H54 (cell line): ENCODE measurements around the gene ANXA6.

ENCODE experiments used
- DNase-seq: peaks from one replicate; pipeline ENCODE4 v3.0.0; 2011; ENCODE audit warnings: low spot score, mixed read lengths; ENCODE audit not compliant: insufficient read length
- FAIRE-seq: peaks from 3 replicates; lab custom pipeline; 2011; peaks lifted over from hg19 to GRCh38; lab: Jason Lieb, UNC
- POLR2A ChIP-seq: IDR thresholded peaks from 2 replicates; pipeline ENCODE4 v1.6.1; 2011; ENCODE audit warnings: low read depth, mild to moderate bottlenecking, low read length

Gene ANXA6

DNA sequence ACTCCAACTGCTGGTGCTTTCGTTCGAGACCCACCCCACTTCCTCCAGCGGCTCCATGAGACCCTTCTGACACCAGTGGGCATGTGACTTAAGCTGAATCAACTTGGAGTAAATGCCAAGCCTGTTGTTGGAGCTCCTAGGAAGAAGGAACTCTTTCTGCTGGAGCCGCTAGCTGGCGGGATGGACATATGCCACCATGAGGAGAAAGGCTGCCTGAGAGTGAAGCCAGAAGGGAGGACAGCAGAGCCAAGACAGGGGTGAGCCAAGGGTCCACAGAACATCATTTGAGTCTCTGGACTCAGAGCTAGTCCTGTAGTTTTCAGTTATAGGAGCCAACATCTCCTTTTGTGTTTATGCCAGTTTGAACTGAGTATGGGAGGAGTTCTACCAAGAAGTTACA, 35.9 kb downstream of the ANXA6 start:
- TF ChIP-seq POLR2A = no peak
- FAIRE-seq = no peak
- no peak for DNase-seq

- no peak for TF ChIP-seq POLR2A
- no peak for DNase-seq
- no peak for FAIRE-seq
Measured at GRCh38 chr5:151121095-151121494, 36.5 kb downstream of the ANXA6 start.

- no peak for TF ChIP-seq POLR2A
Measured at GRCh38 chr5:151118913-151119575, 38.5 kb downstream of the ANXA6 start.

GRCh38 chr5:151115272-151115905, 42.2 kb downstream of the ANXA6 start:
- no peak for TF ChIP-seq POLR2A
- FAIRE-seq (peak; percentile 57), DNase-seq (peak; percentile 61)

More at GRCh38 chr5:151118913-151119575, 38.5 kb downstream of the ANXA6 start:
- DNase-seq (no peak), FAIRE-seq (no peak)

DNA sequence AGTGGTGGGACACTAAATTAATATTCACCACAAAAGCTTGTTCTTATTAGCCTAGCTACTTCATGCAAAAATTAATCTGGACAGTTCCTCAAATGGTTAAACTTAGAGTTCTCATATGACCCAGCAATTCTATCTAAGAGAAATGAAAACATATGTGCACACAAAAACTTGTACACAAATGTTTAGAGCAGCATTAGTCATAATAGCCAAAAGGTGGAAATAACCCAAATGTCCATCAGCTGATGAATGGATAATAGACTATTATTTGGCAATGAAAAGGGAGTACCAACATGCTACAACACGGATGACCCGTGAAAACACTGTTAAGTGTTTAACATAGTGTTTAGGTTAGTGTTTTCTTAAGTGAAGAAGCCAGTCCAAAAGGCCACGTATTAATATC, 43.9 kb downstream of the ANXA6 start:
- no peak for DNase-seq
- no peak for FAIRE-seq
- TF ChIP-seq POLR2A = no peak

GRCh38 chr5:151110992-151111391, 46.6 kb downstream of the ANXA6 start:
- no peak for DNase-seq
- TF ChIP-seq POLR2A = no peak
- no peak for FAIRE-seq

DNA sequence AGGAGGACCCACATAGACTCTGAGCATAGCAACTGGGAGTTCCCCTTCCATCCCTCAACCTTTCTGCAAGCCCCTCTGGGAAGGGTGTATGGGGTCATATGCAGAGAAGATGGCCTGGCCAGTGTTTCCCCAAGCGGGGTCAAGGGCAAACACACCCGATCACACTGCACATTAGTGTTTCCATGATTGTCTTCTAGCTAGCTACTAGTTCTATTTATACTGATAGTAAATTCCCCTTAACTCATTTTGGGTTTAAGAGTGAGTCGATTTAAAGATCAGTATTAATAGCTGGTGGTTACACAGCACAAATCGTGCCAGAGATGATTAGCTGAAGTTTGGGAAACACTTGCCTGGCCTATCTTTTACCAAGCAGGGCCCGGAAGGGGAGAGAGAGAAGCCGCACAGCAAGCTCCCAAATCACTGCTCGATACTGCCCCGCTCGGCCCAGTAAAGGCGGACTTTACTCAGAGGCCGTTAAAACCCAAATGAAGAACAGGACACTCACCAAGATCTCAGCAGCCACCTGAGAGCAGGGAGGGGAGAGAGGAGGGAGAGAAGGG, 47.4 kb downstream of the ANXA6 start:
- no peak for TF ChIP-seq POLR2A
- no peak for FAIRE-seq
- no peak for DNase-seq

DNA sequence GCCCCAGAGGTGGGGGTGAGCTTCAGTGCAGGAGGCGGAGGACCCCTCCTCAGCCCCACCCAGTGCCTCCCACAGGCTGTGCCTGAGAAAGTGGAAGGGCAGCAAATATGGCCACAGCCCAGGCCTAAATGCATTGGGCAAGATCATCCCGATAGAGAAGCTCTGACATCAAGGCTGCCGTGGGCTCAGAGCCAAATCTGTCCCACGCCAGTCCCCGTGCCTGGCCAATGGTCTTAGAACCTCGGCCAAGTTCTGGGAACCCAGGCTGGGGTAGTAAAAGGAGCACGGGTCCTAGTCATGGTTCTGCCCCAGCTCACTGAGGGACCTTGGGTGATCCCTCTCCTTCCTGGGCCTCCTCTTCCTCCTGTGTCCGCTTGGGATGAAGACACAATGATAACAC, 49.0 kb downstream of the ANXA6 start:
- DNase-seq (no peak), FAIRE-seq (no peak)
- no peak for TF ChIP-seq POLR2A

- DNase-seq (no peak), FAIRE-seq (no peak)
- no peak for TF ChIP-seq POLR2A
Measured at GRCh38 chr5:151107738-151108520, 49.6 kb downstream of the ANXA6 start.

GRCh38 chr5:151107084-151107483, 50.5 kb downstream of the ANXA6 start:
- DNase-seq = no peak
- no peak for TF ChIP-seq POLR2A
- no peak for FAIRE-seq

GRCh38 chr5:151106509-151106908, 51.1 kb downstream of the ANXA6 start:
- FAIRE-seq (no peak), DNase-seq (no peak)

DNA sequence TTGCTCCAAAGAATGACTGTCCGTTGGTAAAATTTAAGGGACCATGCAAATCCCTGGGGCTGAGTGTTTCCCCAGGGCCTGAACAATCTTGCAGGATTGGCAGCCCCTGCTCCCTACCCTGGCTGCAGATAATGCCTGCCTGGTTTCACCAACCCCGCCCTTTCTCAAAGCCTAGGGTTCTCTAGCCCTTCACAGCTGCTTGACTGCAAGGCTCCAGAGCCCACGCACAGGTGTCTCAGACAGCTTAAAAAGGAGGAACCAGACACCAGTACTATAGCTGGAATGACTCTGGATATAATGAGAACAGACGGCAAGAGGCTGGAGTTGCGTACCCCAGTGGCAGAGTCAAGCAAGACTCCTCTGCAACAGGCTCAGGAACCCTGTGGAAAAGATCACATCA, 51.5 kb downstream of the ANXA6 start:
- no peak for FAIRE-seq
- TF ChIP-seq POLR2A = no peak
- DNase-seq = no peak

More at GRCh38 chr5:151106509-151106908, 51.1 kb downstream of the ANXA6 start:
- no peak for TF ChIP-seq POLR2A

- TF ChIP-seq POLR2A = no peak
- DNase-seq = no peak
- no peak for FAIRE-seq
Measured at GRCh38 chr5:151105561-151105960, 52.0 kb downstream of the ANXA6 start.

DNA sequence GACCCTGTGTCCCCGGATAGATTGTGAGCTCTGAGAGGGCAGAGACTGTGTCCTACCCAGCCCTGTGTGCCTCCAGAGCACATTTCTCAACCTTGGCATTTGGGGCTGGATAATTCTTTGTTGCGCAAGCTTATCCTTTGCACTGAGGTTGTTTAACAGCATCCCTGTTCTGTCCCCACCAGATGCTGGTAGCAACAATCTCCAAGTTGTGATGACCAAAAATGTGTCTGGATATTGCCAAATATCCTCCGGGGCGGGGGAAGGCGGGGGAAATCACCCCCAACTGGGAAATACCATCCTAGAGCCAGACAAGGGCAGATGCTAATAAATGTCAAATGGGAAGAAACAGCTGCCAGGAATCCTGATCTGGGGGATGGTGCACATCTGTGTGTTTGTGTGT, 52.8 kb downstream of the ANXA6 start:
- no peak for DNase-seq
- TF ChIP-seq POLR2A = no peak
- FAIRE-seq = no peak
